Mucosa of descending colon (tissue), 3 donors: Measurements from ENCODE around the gene WASF1. TPM values are rescaled to one million over a fixed set of nuclear protein-coding genes. Genes with fewer than 3 reads are reported as not detected.

Experiments
- ATAC-seq: fragments of 200-7000 bp; cut with Tn5 transposase; one replicate; pipeline ENCODE4 v1.9.1; 2020; ENCODE audit warnings: mild to moderate bottlenecking, moderate library complexity
- DNase-seq, 3 donors: peaks; one replicate each; pipeline ENCODE4 v3.0.0-alpha.2; 2020
- H3K36me3 ChIP-seq: fragments of 200-600 bp; one replicate; pipeline ENCODE4 v1.8.0; 2021; ENCODE audit warnings: low read depth, mild to moderate bottlenecking
- H3K4me1 ChIP-seq: fragments of 200-600 bp; one replicate; pipeline ENCODE4 v1.8.0; 2021; ENCODE audit warnings: low read depth, mild to moderate bottlenecking
- H3K4me3 ChIP-seq: fragments of 200-600 bp; one replicate; pipeline ENCODE4 v1.8.0; 2021; ENCODE audit warnings: mild to moderate bottlenecking
- H3K9me3 ChIP-seq: fragments of 200-600 bp; one replicate; pipeline ENCODE4 v1.8.0; 2021; ENCODE audit warnings: mild to moderate bottlenecking
- intact Hi-C, 2 donors: fragments of 100-400 bp; cut with DNase I in 1 of 2; cut with micrococcal nuclease in 1 of 2; formaldehyde crosslinking; loops; one replicate each; pipeline versions ENCODE4 v1.11.0 to v1.11.1; 2022; cut with DNase I, micrococcal nuclease
- total RNA-seq, 3 donors: library from RNA; stranded (reverse); fragmentation: NEBNext Ultra II Directional in 2 of 3; extraction: Animal tissue kit (Norgen Biotek cat#: 25700) in 2 of 3; gene quantifications; one replicate each; pipeline versions ENCODE4 v1.2.1 to v1.2.4, GENCODE V29; 2021 to 2023
- TF ChIP-seq, protein P1 (sequence below): fragments of 200-600 bp; IDR thresholded peaks from one replicate; pipeline ENCODE4 v1.8.0; 2022; ENCODE audit warnings: antibody characterized with exemption, mild to moderate bottlenecking
- donor health status: DM: no; HTN: no; CAD: no; lungs with moderate emphysema.
- donor health status: DM: no; HTN: no; CAD: no.
- donor health status: DM: no; HTN: yes; CAD: no.

WASF1 gene
- total RNA-seq, 3 donors from 2014 or later: 1.3 to 16.0 (median 2.7) TPM

DNA sequence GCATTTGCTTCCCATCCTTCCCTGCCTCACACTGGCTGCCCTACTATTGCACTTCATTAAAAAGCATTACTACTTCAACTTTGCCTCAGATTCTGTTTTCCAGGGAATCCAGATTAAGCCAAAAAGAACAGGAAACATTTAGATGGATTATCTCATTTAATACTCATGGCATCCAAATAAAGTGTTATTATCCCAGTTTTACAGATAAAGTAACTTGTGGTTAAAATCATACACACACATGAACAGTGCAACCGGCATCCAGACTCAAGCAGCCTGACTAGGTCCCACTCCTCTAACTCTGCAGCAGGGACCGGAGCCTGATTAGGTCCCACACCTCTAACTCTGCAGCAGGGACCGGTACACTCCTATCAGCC is 129.0 kb downstream of the WASF1 start:
- TF ChIP-seq, protein P1, sequence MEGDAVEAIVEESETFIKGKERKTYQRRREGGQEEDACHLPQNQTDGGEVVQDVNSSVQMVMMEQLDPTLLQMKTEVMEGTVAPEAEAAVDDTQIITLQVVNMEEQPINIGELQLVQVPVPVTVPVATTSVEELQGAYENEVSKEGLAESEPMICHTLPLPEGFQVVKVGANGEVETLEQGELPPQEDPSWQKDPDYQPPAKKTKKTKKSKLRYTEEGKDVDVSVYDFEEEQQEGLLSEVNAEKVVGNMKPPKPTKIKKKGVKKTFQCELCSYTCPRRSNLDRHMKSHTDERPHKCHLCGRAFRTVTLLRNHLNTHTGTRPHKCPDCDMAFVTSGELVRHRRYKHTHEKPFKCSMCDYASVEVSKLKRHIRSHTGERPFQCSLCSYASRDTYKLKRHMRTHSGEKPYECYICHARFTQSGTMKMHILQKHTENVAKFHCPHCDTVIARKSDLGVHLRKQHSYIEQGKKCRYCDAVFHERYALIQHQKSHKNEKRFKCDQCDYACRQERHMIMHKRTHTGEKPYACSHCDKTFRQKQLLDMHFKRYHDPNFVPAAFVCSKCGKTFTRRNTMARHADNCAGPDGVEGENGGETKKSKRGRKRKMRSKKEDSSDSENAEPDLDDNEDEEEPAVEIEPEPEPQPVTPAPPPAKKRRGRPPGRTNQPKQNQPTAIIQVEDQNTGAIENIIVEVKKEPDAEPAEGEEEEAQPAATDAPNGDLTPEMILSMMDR: no peak
- ATAC-seq: no peak
- intact Hi-C loops: loop anchor here in 1 of 2 donors (5.0 kb wide), 1 partner anchor 348 kb away; no protein-coding TSS in a partner anchor
- Histone ChIP-seq H3K4me1 (no peaks in the 10 kb centered on the region), H3K4me3 (no peak overlapping the region), H3K36me3 (no peaks in the 10 kb centered on the region), H3K9me3 (no peaks in the 10 kb centered on the region)
- no peak for DNase-seq

Other genes with a start within 250 kb of the WASF1 start
- gene GPR6, start 201.4 kb downstream of the WASF1 start, total RNA-seq: not detected
- gene CDC40, start 757 bp upstream of the WASF1 start, total RNA-seq: 10 to 100 TPM; 19.7 to 24.2 (median 22.0) TPM
- 10 to 100 TPM in 1 of 3 donors, 1 to 10 TPM in 1, under 1 TPM in 1; 0.43 to 23.5 (median 1.2) TPM for gene METTL24, start 178.7 kb upstream of the WASF1 start, total RNA-seq
- gene DDO, start 235.9 kb upstream of the WASF1 start, total RNA-seq: 1 to 10 TPM; 2.6 to 3.5 (median 3.4) TPM